Large intestine (tissue), 3 donors: ENCODE results near the gene GAL3ST1. TPM values are rescaled to one million over a fixed set of nuclear protein-coding genes. Genes with fewer than 3 reads are reported as not detected.
A peak's percentile ranks its signal among the peaks of the same experiment; 100 is the strongest.

Experiments
- DNase-seq, 2 donors: peaks; one replicate each; pipeline versions ENCODE4 v3.0.0 to v3.0.0-alpha.2; 2013
- H3K27ac ChIP-seq: one replicate; pipeline ENCODE4 v1.5.1; 2013; ENCODE audit warnings: low read length
- H3K27me3 ChIP-seq: 2 replicates; pipeline ENCODE4 v1.6.1; 2013; ENCODE audit warnings: low read length; ENCODE audit not compliant: control insufficient read depth, insufficient read depth
- H3K36me3 ChIP-seq: 2 replicates; pipeline ENCODE4 v1.6.1; 2013; ENCODE audit warnings: low read length; ENCODE audit not compliant: control insufficient read depth, insufficient read depth
- H3K4me1 ChIP-seq: one replicate; pipeline ENCODE4 v1.6.1; 2013; ENCODE audit warnings: low read length; ENCODE audit not compliant: control insufficient read depth, insufficient read depth
- H3K4me3 ChIP-seq: one replicate; pipeline ENCODE4 v1.5.1; 2013; ENCODE audit warnings: low read length
- H3K9me3 ChIP-seq: one replicate; pipeline ENCODE4 v1.6.1; 2013; ENCODE audit warnings: mild to moderate bottlenecking, low read depth, low read length, moderate library complexity; ENCODE audit not compliant: control insufficient read depth
- WGBS: methylation state at CpG from one replicate; pipeline ENCODE4 v1.1.5; 2013; ENCODE audit warnings: low lambda C conversion rate; ENCODE audit not compliant: insufficient coverage; 5-methylcytosine and 5-hydroxymethylcytosine counted together
- polyA plus RNA-seq: library from polyadenylated mRNA; unstranded; fragments of 120-200 nt; gene quantifications from one replicate; pipeline ENCODE4 v1.2.1, GENCODE V29; 2013

The GAL3ST1 gene
- polyA plus RNA-seq, 1 donor = 19.5 TPM

DNA sequence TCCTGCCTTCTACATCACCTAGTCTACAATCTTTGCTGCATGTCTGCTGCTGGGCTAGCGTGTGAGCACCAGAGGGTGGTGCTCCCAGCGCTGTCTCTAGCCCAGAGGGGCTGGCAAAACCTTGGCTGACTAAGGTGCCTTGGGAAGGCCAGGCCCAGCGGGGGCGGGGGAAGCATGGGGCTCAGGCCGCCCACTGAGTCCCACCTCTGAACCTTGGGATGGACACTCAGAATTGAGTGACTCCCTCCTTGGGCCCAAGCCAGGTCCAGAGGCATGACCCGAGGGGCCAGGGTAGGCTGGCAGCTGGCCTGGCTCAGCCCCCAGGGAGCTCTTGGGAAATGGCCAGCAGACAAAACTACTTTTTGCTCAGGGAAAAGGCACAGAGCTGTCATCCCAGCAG, 7.6 kb upstream of the GAL3ST1 start:
- H3K36me3 ChIP-seq = peaks cover 98% of the 10 kb centered on the region
- no peaks in the 10 kb centered on the region for H3K4me1 ChIP-seq
- H3K9me3 ChIP-seq = no peaks in the 10 kb centered on the region
- H3K27me3 ChIP-seq = no peaks in the 10 kb centered on the region
- no peak overlapping the region for H3K4me3 ChIP-seq
- WGBS = no CpG with 5 or more reads among the region's 6 CpGs
- no peak overlapping the region for H3K27ac ChIP-seq
- no peak for DNase-seq

DNA sequence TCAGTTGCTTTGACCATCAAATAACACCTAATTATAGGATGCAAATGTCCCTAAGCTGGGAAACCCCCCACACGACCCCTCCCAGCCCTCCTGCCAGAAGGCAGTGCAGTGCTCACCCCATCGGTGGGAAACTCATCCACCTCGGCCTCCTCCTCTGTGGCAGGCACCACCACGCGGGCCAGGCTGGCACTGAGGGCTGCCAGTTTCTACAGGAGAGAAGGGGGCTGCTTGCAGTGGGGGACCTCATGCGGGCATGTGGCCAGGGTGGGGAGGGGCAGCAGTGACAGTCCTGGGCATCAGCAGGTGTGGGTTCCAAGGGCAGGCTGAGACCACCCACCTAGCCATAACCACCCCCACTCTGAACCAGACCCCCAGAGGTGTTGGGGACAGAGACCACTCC, 6.4 kb upstream of the GAL3ST1 start:
- DNase-seq = no peak
- no peaks in the 10 kb centered on the region for H3K27me3 ChIP-seq
- H3K27ac ChIP-seq = no peak overlapping the region
- no peak overlapping the region for H3K4me3 ChIP-seq
- H3K4me1 ChIP-seq = no peaks in the 10 kb centered on the region
- 60% methylated on average over 1 of the region's 6 CpGs for WGBS
- H3K9me3 ChIP-seq = no peaks in the 10 kb centered on the region
- H3K36me3 ChIP-seq = peaks cover 98% of the 10 kb centered on the region

- Histone ChIP-seq H3K27me3 (no peaks in the 10 kb centered on the region), H3K27ac (no peak overlapping the region), H3K4me3 (no peak overlapping the region), H3K9me3 (no peaks in the 10 kb centered on the region), H3K36me3 (peaks cover 82% of the 10 kb centered on the region), H3K4me1 (peaks cover 4% of the 10 kb centered on the region)
- WGBS = no CpG with 5 or more reads among the region's 12 CpGs
- DNase-seq = no peak
These were observed 4.0 kb upstream of the GAL3ST1 start for GRCh38 chr22:30578481-30578880.

DNA sequence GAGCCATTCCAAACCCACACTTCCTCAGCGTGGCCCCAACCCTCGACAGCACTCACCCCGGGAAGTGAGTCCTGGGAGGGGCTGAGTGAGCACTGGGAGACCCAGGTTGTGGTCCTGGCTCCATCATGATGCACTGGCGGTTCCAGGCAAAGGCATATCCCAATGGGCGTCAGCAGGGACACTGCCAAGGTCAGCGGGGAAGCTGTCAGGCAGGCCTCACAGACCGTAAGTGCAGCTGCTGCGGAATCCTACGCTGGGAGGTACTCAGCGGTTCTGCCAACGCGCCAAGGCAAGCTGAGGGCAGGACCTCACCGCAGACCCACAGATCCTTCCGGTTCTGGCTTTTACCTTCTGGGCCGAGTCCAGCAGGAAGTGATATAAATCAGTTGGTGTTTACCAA, 1.4 kb upstream of the GAL3ST1 start:
- peaks cover 56% of the 10 kb centered on the region for H3K36me3 ChIP-seq
- H3K27ac ChIP-seq = no peak overlapping the region
- H3K27me3 ChIP-seq = no peaks in the 10 kb centered on the region
- no peak overlapping the region for H3K4me3 ChIP-seq
- H3K9me3 ChIP-seq = no peaks in the 10 kb centered on the region
- H3K4me1 ChIP-seq = peaks cover 27% of the 10 kb centered on the region
- no peak for DNase-seq
- no CpG with 5 or more reads among the region's 15 CpGs for WGBS

GRCh38 chr22:30574997-30575671, 669 bp upstream of the GAL3ST1 start:
- no CpG with 5 or more reads among the region's 12 CpGs for WGBS
- DNase-seq = peak in 1 of 2 donors; percentile 45
- peaks cover 49% of the 10 kb centered on the region for H3K36me3 ChIP-seq
- H3K4me1 ChIP-seq = peaks cover 27% of the 10 kb centered on the region
- no peaks in the 10 kb centered on the region for H3K9me3 ChIP-seq
- no peaks in the 10 kb centered on the region for H3K27me3 ChIP-seq
- peak overlapping the region; percentile 35 for H3K4me3 ChIP-seq
- peak overlapping the region; percentile 61 for H3K27ac ChIP-seq

DNA sequence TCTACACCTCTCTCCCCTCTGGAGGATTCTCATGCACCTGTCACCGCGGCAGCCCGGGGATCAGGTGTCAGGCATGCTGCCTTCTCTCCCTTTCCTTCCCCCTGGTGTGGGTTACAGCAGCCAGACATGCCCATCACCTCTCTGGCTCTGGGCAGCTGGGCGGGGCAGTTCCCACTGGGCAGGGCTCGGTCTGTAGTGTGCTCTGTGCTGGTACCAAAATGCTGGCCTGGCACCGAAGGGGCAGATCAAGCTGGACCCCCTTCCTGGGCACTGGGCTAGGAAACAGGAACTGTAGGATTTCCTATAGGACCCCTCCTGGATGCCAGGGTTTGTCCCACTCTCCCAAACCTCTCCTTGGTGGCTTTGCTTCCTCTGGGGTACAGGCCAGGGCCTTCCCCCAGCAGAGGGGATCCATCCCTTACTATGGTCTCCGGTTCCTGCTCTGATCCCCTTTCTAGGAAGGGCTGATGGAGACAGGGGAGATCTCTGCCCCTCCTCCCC, 821 bp downstream of the GAL3ST1 start:
- Histone ChIP-seq H3K27ac (peak overlapping the region; percentile 96), H3K27me3 (no peaks in the 10 kb centered on the region), H3K36me3 (peaks cover 34% of the 10 kb centered on the region), H3K4me1 (peaks cover 27% of the 10 kb centered on the region), H3K9me3 (no peaks in the 10 kb centered on the region), H3K4me3 (peak overlapping the region; percentile 61)
- no CpG with 5 or more reads among the region's 7 CpGs for WGBS
- peak; percentile 19 to 55 for DNase-seq

- Histone ChIP-seq H3K27ac (peak overlapping the region; percentile 96), H3K36me3 (peaks cover 28% of the 10 kb centered on the region), H3K4me1 (peaks cover 27% of the 10 kb centered on the region), H3K9me3 (no peaks in the 10 kb centered on the region), H3K4me3 (peak overlapping the region; percentile 61), H3K27me3 (no peaks in the 10 kb centered on the region)
- WGBS = no CpG with 5 or more reads among the region's 12 CpGs
- peak; percentile 62 to 80 for DNase-seq
These were observed 1.4 kb downstream of the GAL3ST1 start for GRCh38 chr22:30572840-30573593.

- H3K36me3 ChIP-seq = peaks cover 20% of the 10 kb centered on the region
- H3K27me3 ChIP-seq = no peaks in the 10 kb centered on the region
- H3K4me3 ChIP-seq = peak overlapping the region; percentile 61
- no peak for DNase-seq
- peak overlapping the region; percentile 96 for H3K27ac ChIP-seq
- peaks cover 27% of the 10 kb centered on the region for H3K4me1 ChIP-seq
- no peaks in the 10 kb centered on the region for H3K9me3 ChIP-seq
- WGBS = no CpG with 5 or more reads among the region's 6 CpGs
These were observed 2.3 kb downstream of the GAL3ST1 start for GRCh38 chr22:30572210-30572609.

DNA sequence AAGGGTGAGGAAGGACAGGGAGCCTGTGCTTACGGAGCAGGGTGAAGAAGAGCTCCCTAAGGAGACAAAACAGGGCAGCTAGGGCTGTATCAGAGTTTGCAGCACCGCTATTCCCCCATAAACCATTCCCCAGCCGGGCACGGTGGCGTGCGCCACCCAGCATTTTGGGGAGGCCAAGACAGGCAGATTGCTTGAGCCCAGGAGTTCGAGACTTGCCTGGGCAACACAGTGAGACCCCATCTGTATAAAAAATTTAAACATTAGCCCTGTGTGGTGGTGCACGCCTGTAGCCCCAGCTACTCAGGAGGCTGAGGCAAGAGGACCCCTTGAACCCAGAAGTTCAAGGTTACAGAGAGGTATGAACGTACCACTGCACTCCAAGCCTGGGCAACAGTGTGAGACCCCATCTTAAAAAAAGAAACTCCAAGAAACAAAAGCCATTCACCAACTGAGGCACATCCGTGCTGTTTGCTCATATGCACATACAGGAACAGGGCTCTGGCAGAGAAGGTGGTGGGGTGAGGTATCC, 4.7 kb downstream of the GAL3ST1 start:
- no peak for DNase-seq

DNA sequence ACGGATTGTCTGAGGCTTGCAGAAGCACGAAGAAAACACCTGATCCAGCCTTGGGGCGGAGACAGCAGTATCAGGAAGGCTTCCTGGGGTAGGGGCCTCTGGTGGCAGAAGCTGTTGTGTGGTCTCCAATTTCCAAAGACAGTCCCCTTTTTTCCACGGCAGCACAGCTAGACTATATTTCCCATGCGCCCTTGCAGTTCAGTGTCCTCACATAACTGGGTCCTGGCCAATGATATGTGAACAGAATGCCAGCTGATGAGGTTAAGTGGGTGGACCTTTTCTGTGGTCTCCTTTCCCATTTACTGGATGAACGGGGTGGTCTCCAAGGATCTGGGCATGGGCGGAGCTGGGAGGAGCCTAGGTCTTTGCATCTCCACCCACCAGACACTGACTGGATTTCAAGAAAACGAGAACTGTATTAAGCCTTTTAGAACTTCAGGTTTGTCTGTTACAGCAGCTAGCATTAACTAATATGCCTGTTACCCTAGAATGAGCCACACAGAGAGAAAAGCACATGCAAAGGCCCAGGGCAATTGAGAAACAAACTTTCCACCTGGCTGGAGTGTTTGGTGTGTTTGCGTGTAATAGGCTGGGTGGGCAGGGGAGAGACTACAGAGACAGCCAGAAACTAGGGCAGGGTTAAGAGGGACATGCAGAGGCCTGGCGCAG, 6.2 kb downstream of the GAL3ST1 start:
- no peaks in the 10 kb centered on the region for H3K36me3 ChIP-seq
- H3K4me1 ChIP-seq = peaks cover 44% of the 10 kb centered on the region
- no peak for DNase-seq
- WGBS = no CpG with 5 or more reads among the region's 10 CpGs
- H3K4me3 ChIP-seq = no peak overlapping the region
- H3K9me3 ChIP-seq = no peaks in the 10 kb centered on the region
- H3K27ac ChIP-seq = no peak overlapping the region
- H3K27me3 ChIP-seq = no peaks in the 10 kb centered on the region

More for the DNA sequence above, 4.7 kb downstream of the GAL3ST1 start:
- no peaks in the 10 kb centered on the region for H3K27me3 ChIP-seq
- no peak overlapping the region for H3K4me3 ChIP-seq
- WGBS = 100% methylated on average over 1 of the region's 10 CpGs
- H3K9me3 ChIP-seq = no peaks in the 10 kb centered on the region
- peaks cover 48% of the 10 kb centered on the region for H3K4me1 ChIP-seq
- no peak overlapping the region for H3K27ac ChIP-seq
- H3K36me3 ChIP-seq = no peaks in the 10 kb centered on the region
